ELF-1 (cell line): ENCODE data around the gene BDNF.

Experiments used
- DNase-seq: peaks from one replicate; pipeline ENCODE4 v3.0.0-alpha.2; 2016; ENCODE audit warnings: low read depth, low spot score

Gene BDNF

DNA sequence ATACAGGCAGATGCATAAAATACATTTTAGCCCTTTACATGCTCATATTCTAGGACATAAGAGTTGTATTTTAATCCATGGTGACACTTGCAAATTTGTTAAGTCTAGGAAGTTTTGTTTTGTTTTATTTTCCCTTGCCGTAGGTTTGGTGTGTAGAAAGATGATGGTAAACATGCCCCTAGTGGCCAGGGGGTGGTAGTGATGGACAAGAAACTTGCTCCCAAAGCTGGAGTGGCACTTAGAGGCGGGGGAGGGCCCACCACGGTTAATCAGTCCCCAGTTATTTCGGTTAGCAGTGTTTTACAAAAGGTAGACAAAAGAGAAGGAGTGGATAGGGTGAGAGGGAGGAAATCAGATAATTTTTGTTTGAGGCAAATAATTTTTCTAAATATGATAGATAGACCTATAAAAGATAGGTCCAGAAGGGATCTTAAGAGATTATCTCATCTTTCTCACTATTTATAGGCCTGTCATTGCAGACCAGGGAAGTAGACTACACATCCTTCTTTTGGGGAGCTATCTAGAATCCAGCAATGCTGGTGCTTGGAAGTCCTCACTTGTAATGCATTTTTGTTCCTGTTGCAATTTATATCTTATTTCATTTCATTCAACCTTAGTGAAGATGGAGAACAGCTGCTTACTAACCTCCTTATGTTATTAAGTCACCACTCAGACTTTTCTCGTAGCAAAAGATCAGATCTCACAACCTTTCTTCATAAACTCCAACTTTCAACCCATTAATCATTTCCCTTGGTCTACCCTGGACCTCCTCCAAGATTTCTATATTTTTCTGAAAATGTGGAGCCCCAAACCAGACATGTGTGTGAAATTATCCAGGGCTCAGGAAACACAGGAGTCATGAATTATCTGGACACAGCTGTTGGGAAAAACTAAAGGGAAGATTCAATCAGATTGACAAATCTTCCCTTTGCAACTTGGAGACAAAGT lies 5.9 kb upstream of the BDNF start:
- peak; percentile 44 for DNase-seq

DNA sequence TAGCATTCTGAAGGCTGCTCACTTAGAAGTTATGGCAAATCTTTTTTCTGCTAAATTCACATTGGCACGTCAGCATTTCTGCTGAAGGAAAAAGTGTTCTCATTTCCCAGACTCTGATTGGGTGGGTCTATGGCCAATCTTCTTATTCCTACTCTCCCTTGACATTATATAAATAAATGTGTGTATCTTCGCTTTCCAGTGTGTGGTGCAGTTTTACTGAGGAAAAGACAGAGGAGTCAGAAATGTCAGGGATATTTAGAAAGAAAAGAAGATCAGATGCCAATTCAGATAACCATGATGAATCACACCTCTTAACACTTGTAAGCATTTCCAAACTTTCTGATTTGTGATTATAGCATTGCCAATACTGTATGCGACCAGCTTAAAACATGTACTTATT lies 3.2 kb upstream of the BDNF start:
- DNase-seq, result no peak

DNA sequence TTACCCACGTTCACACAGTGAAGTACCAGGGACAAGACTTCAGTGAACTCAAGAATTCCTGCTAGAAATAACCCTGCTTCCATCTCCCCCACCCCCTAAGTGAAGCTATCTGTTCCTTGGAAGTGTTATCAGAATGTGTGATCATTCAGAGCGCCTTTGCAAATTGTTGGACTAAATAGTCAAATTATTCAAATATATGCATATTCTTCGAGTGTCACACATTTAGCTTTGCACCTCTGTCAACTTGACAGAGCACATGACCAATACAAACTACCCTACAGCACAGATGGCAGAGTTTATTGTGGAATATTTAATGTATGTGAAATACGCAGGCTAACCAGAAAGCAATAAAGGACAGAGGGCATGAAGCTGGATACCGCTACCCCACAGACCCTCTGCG lies 2.6 kb upstream of the BDNF start:
- DNase-seq, result no peak

DNA sequence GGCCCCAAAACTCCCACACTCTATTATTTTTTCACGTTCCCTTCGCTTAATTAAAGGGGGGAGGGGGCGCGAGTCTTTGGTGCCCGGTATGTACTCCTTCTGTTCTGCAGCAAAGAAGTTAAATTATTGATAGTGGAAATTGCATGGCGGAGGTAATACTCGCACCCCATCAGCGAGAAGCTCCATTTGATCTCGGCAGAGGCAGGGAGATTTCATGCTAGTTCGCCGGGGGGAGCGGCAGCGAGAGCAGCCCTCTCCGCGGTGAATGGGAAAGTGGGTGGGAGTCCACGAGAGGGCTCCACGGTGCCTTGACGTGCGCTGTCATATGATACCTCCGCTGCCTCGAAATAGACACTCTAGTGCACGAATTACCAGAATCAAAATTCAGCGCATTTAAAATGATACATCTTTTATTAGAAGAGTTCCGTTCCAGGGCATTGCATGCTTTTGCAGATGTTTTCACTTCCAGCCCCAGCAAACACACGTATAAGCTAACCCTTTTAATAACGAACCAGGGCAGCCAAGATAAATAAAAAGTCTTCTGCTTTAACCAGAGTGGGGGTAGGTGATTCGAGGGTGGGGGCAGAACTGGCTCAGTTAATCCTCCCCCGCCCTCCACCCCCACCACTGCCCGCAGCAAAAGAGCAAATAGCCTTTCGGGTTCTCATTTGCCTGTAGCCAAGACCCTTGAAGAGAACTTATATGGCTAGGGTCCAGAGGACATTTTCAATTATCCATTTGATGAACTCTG lies 1.3 kb upstream of the BDNF start:
- DNase-seq, result peak; percentile 26

DNA sequence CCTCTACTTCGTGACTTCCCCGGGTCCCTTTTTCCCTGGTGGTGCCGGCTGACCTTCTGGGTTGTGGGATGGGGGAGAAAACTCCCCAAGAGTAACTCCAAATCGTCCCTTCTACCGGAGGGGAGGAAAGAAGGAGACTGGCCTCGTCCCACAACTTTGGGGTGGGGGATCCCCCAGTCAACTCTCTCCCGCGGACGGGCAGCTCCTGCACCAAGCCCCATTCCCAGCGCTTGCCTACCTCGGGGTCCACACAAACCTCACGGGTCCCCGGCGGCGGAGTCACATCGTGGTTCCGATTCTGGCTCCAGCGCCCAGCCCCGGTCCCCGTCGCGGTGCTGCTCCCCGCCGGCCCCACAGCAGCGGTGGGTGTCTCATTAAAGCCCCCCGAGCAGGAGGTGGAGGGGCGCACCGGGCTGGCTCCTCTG lies 317 bp downstream of the BDNF start:
- DNase-seq, result no peak

DNA sequence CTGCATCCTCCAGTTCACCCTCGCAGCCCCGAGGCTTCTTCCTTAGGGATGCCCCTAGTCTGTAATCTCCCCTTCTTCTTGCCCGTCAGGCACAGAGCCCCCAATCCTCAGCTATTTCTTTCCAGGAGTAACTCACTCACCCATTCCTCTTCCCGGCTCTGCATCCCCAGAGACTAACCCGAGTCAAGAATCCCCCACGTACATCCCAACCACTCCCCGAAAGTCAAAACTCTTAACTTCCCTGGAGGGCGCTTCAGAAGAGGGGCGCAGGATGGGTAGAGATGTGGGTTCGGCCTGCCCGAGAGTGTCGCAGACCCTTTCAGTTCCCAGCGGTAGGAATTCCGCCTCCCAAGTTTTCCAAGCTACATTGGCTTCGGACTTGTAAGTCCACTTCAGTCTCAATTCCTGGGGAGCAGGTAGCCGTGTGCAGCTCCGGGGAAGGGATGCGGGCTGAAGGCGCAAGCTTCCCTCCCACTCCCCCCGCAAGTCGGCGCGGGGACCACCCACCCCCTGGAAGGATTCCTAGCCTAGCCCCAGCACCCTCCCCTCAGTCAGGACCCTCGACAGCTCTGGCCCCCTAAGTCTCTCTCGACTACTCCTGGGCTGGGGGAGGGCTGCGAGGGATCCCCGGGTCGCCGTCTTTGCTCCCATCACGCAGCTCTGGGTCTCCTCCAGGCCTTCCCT lies 871 bp downstream of the BDNF start:
- DNase-seq, result peak; percentile 59

DNA sequence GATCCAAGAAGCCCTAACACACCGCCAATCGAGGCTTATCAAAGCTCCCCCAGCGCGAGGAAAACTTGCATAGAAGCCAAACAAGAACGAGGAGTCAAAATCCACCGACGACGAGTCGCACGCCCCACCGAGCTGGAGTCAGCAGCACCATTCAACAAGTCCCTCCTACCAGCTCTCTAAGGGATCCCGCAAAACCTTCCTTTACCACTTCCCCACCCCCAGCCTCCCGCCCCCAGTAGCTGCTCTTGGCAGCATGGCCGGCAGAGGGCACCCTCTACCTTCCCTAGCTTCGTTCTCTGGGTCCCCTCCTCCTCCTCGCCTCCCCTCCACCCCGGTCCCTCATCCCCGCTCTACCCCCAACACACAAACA lies 1.4 kb downstream of the BDNF start:
- DNase-seq, result peak; percentile 94

DNA sequence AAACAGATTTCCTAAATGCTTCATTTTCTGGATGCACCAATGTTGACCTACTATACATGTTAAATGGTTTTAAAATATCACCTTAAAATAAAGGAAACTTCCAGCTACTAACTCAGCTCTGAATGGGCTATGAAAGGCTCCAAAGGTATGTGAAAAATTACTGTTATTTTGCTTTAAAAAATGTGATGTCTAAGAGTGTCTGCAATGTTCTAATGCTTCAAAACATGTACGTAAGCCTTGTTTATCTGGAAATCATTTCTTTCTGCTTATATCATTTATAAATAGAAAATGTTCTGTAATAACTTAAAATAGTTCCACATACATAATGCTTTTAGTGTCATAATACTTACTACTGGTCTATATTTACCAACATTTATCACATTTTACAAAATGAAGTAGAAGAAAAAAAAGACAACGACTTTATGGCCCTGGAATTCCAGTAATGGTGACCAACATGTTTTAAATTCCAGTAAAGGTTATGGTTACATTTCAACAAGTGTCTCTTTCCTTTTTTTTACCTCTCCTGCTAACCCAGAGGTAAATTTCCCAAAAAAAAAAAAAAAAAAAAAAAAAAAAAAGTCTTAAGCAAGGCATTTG lies 2.5 kb downstream of the BDNF start:
- DNase-seq, result no peak

DNA sequence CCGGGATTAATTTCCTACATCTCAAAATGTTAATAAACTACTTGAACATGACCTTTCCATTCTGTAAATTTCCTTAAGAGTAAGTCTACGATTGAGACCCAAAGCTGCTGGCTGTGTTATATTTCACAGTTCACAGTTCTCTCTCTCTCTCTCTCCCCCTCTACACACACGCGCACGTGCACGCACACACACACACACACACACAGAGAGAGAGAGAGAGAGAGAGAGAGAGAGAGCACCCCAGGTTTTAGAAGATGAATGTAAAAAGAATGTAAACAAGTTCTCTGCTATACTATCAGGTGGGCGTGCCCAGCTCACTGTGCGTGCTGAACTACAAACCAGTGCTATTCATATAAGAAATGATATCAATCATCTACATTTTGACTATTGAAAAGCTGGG lies 3.3 kb downstream of the BDNF start:
- no peak for DNase-seq

DNA sequence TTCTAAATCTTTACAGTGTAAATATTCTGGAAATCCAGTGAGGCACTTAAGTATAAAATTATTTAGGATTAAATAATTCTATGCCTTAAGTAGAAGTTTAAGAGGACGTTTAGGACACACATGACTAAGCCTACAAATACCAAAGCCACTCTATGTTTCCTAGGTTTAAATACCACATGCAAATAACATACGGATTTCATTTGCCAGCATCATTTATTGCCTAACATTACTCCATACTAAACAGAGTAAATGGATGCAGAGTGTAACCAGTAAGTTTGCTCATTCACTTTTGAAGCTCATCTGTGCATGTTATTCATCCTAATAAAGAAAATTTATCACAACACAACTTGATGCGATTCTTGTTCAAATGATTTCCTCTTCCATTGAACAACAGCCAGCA lies 4.1 kb downstream of the BDNF start:
- DNase-seq, result no peak

DNA sequence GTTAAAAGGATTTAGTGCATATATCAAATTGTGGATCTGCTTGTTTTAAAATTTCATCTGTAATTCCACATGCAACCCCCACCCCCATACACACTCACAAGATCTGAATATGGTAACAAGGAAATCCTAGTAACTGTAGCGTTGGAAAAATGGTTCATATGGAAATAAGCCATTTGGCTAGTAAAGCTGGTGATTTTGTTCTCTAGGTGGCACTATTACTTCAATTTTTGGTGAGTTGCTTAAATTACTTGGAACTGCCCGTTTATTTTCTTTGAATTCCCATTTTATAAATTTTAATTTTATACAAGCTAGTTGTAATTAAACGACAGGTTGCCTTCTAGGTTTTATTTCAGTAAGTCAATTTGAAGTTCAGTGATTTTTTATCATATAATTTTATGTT lies 5.3 kb downstream of the BDNF start:
- DNase-seq, result no peak

DNA sequence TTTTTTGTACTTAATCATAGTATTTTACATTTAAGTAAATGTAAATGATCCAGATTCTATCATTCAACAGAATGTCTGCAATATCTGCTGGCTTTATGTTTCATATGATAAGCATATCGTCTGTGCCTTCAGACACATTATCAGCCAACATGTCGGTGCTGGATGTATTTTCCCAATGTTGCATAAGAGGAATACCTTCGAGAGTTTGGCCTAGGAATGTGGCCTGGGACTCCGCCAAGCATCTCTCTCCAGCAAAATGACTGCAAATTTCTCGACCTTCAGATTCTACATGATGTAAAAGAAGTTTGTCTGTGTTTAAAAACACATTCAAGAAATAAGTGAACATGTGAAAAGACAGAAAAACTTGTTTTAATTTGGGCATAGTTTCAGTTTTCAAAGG lies 6.9 kb downstream of the BDNF start:
- no peak for DNase-seq

DNA sequence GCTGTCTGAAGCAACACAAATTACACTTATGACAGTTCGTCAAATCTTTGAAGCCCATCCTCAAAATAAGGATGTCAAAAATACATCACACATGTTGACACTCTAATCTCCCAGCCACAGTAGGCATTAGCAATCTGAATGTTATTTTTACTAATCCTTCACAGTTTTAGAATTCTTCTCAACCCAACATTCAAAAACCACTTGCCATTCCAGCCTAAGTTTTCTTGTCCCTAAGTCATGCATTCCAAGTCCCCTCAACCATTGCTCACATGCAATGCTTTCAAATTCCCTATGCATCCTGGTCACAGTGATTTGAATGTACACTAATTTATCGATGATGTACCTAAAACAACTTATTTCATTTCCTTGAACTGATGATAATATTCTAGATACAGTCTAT lies 7.5 kb downstream of the BDNF start:
- DNase-seq, result no peak

DNA sequence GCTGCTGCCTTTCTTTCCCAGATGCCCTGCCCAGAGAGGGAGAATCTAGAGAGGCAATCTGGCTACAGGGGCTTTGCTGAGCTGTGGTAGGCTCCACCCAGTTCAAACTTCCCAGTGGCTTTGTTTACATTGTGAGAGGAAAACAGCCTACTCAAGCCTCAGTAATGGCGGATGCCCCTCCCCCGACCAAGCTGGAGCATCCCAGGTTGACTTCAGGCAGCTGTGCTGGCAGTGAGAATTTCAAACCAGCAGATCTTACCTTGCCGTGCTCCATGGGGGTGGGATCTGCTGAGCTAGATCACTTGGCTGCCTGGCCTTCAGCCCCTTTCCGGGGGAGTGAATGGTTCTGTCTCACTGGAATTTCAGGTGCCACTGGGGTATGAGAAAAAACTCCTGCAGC lies 12.2 kb downstream of the BDNF start:
- DNase-seq, result peak; percentile 78

DNA sequence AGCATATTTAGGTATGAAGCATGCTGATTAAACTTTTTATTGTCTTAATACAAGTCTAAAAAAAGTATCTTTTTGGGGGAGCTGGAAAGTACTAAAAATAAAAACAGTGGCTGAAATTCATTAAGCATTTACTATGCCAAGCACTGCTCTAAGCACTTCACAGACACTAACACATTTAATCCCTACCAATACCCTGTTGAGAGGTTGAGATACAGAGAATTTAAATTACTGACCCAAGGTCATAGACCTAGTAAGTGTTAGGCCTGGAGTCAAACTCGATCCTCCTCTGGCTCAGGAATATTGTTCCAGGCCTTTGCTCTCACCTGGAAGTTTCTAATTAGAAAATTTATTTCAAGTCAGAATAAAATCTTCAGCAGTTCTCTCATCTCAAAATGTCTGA lies 18.6 kb downstream of the BDNF start:
- no peak for DNase-seq

DNA sequence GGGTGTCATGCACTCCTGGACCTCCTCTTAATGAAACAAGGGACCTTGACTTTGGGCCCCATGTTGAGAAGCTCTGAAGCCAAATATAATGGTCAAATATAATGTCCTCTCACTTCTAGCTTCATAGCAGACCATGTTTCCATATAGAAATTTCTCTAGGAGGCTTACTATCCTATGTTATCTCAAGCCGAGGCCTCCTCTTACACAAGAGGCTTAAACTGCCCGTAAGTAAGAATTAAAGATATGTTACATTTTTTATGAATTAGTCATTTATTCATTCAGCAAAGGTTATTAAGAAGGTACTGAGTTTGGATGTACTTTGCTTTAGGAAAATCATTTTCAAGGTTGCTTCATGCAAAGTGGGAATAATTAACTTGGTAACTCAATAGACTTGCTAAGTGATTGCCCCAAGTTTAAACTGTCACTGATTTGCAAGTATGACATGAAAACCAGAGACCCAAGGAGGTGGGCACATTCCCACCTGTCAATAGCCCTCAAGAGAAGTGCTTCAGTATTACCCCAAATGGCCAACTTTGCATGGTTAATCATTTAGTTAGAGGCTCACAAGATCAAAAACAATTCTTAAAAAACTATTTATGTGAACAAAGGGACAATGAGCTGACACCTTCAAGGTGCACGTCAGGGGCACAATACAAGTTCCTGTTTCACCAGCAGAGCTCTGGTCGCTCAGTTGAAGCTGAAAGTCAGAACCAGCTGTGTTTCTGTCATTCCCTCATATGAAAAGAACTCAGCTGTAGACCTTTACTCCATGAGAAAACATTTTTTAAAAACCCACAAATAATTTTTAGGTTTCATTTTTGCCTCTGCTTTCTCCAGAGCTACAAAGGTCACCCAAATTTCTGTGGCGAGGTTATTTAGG lies 20.9 kb downstream of the BDNF start:
- DNase-seq, result no peak

DNA sequence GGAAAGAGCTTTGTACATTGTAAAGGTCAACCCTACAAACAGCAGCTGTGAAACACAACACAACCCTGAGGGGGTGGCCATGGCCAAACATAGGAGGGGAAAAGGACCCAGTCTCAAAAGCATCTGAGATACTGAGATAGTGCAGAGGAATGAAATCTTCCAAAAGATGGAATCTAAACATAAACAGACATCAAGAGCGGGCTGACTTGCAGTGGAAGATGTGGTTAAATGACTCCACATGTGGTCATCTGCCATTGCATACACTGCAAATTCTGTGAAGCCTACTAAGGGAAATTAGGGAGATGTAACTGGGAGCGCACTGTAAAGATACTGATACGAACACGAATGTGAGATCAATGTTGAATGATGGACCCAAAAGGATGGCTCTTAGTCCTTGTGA lies 22.0 kb downstream of the BDNF start:
- DNase-seq, result no peak

DNA sequence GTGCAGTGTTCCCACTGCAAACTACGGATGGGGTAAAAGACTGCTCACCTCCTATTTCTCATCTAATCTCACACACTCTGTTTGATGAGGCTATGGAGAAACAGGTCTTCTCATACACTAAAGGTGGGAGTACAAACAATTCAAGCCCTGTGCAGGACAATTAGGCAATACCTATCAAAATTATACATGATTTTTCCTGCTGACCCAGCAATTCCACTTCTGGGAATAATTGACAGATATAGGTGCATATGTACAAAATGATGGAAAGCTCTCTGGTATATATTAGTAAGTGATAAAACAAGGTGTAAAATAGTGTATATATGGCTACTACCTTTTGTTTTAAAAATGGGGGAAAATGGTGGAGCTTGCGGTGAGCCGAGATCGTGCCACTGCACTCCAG lies 23.1 kb downstream of the BDNF start:
- DNase-seq, result no peak

DNA sequence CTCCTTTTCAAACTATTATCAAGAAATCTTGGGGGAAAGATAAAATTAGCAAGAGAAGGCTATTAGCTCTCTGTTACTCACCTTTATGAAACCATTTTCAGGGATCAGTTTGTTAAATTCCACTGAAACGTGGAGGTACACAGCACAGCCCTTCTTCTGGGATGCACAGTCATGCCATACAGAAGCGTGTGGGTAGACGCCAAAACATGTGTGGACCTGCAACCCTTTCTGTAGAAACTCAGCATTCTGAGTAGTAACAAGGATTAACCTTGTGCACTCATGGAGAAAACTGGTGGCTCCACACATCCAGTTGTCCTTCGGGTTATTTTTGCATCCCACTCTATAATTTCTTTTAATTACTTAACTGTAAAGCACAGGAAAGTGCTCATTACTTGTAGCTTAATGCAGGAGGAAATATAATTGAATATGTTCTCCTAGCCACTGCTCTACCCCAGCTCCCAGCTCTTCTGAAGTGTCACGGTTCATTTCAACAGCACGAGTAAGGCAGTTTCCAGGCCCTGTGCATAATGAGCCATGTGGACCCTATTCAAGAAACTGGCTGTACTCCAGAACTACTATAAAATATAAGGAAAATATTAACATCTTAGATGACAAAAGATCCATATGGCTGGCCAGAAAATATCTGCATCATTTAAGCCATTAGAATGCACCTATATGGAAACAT lies 26.1 kb downstream of the BDNF start:
- DNase-seq, result no peak

DNA sequence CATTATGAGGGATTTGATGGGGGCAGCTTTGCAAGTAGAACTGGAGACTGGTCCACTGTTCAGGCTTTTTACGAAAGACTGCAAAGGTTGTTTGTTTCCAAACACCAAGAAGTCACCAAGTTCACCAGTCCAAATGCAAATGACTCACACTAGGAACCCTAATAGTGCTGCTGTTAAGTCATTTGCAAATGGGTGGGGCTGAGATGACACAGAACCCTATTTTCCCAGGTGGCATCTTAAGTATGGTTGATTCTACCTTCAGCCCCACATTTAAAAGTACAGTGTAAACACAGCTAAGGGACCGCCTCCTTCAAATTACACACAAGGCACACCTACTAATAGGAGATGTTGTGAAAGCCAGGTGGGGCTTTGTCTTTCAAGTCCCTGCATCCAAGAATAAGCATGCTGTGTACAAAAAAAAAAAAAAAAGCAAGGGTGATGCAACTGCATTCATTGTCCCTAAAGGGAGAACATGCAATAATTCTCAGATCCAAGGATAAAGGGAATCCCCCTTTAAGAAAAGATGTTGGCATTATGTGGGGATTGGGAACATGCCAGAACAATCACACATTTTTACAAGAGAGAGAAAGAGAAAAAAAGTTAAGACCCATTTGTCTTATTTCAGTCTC lies 27.3 kb downstream of the BDNF start:
- DNase-seq, result no peak
